CD4-positive, alpha-beta T cell (primary cell): ENCODE results near the gene STX8. TPM values are rescaled to one million over a fixed set of nuclear protein-coding genes. Genes with fewer than 3 reads are reported as not detected.
A peak's percentile ranks its signal among the peaks of the same experiment; 100 is the strongest.

ENCODE experiments used
- ATAC-seq: fragments of 200-7000 bp; cut with Tn5 transposase; one replicate; pipeline ENCODE4 v1.10.0; 2022; ENCODE audit warnings: mild to moderate bottlenecking; ENCODE audit not compliant: poor library complexity
- CTCF ChIA-PET: fragments of 350-600 bp; sonication (Branson Sonifier 250); formaldehyde crosslinking; loops from one replicate; lab custom pipeline; 2021; ENCODE audit warnings: antibody characterized with exemption, inconsistent platforms; lab: Charles Lee
- POLR2A ChIA-PET: fragments of 350-600 bp; sonication (Branson Sonifier 250); formaldehyde crosslinking; loops from one replicate; lab custom pipeline; 2021; ENCODE audit warnings: antibody characterized with exemption, inconsistent platforms; lab: Charles Lee
- DNase-seq, 14 experiments: peaks; one replicate each; pipeline ENCODE4 v3.0.0-alpha.2; 2013 to 2020; ENCODE audit warnings: mixed read lengths in 2 of 14
- H3K27ac ChIP-seq, 2 donors: one replicate each; pipeline versions ENCODE4 v1.5.1 to v1.7.0; 2013; ENCODE audit warnings: low read length in 2 of 2, low read depth in 1 of 2, mild to moderate bottlenecking in 1 of 2
- H3K27me3 ChIP-seq, 2 experiments: 1 replicate in 1 of 2; 2 replicates in 1 of 2; pipeline versions ENCODE4 v1.6.1 to v1.7.0; 2013; ENCODE audit warnings: low read length in 2 of 2, control low read depth in 1 of 2, mild to moderate bottlenecking in 1 of 2, moderate library complexity in 1 of 2; ENCODE audit not compliant: insufficient read depth in 2 of 2, control insufficient read depth in 1 of 2
- H3K36me3 ChIP-seq: one replicate; pipeline ENCODE4 v1.6.1; 2013; ENCODE audit warnings: low read length, control low read depth; ENCODE audit not compliant: insufficient read depth
- H3K4me1 ChIP-seq: one replicate; pipeline ENCODE4 v1.6.1; 2013; ENCODE audit warnings: low read length, control low read depth; ENCODE audit not compliant: insufficient read depth
- H3K4me3 ChIP-seq: one replicate; pipeline ENCODE4 v1.5.1; 2013; ENCODE audit warnings: mild to moderate bottlenecking, low read length, moderate library complexity
- H3K9me3 ChIP-seq, 2 experiments: 1 replicate in 1 of 2; 2 replicates in 1 of 2; pipeline versions ENCODE4 v1.6.1 to v1.7.0; 2013; ENCODE audit warnings: low read length in 2 of 2, mild to moderate bottlenecking in 2 of 2, control low read depth in 1 of 2, moderate library complexity in 1 of 2; ENCODE audit not compliant: control insufficient read depth in 1 of 2, insufficient read depth in 1 of 2
- H3K27ac Mint-ChIP-seq: one replicate; pipeline ENCODE4 v1.8.0; 2020; ENCODE audit warnings: mixed read lengths
- H3K27me3 Mint-ChIP-seq: one replicate; pipeline ENCODE4 v1.8.0; 2021; ENCODE audit warnings: mixed read lengths
- H3K36me3 Mint-ChIP-seq: one replicate; pipeline ENCODE4 v1.8.0; 2021; ENCODE audit warnings: low read depth, mixed read lengths
- H3K4me1 Mint-ChIP-seq: one replicate; pipeline ENCODE4 v1.8.0; 2021; ENCODE audit warnings: low read depth, mixed read lengths
- H3K4me3 Mint-ChIP-seq: one replicate; pipeline ENCODE4 v1.8.0; 2020; ENCODE audit warnings: mild to moderate bottlenecking, mixed read lengths
- H3K9me3 Mint-ChIP-seq: one replicate; pipeline ENCODE4 v1.8.0; 2020; ENCODE audit warnings: mixed read lengths
- intact Hi-C, 2 experiments: fragments of 100-400 bp; cut with DNase I in 1 of 2; cut with micrococcal nuclease in 1 of 2; formaldehyde crosslinking; loops; one replicate each; pipeline versions ENCODE4 v1.15.1 to v1.9.0; 2023 to 2025; cut with DNase I, micrococcal nuclease
- total RNA-seq, 174 experiments: library from RNA in 2 of 174; stranded (reverse) in 2 of 174; gene quantifications; one replicate each; pipeline ENCODE4 v1.2.3 and lab custom pipeline; 2021 to 2026
- TF ChIP-seq, protein P1 (sequence below): fragments of 200-600 bp; IDR thresholded peaks from one replicate; pipeline ENCODE4 v1.8.0; 2022; ENCODE audit warnings: antibody characterized with exemption, mild to moderate bottlenecking

STX8 gene
- total RNA-seq, 2 experiments from 2014 or later, result 52.2 to 63.2 TPM

DNA sequence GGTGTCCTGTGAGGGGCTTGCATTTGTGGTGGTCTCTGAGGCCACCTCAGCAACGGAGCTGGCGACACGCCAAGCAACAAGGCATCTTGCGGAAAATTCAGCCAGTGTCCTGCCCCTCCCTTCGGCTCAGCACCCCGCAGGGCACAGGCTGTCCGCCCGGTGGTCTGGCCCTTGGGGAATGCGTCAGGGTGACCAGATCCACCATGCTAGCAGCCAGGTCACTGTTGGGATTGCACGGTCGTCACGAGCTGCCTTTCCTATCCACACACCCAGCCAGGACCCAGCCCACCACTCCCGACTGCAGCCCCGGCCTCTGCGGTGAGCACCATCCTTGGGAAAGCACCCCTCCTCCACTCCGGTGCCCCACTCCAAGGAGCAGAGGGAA, 333.1 kb downstream of the STX8 start:
- H3K4me3 ChIP-seq, result no peak overlapping the region
- Mint-ChIP-seq H3K27ac (peak overlapping the region; percentile 27), H3K27me3 (no peaks in the 10 kb centered on the region), H3K4me1 (peaks cover 15% of the 10 kb centered on the region), H3K36me3 (no peaks in the 10 kb centered on the region), H3K4me3 (no peak overlapping the region), H3K9me3 (no peaks in the 10 kb centered on the region)
- peaks cover 22% of the 10 kb centered on the region for H3K4me1 ChIP-seq
- TF ChIP-seq, protein P1, sequence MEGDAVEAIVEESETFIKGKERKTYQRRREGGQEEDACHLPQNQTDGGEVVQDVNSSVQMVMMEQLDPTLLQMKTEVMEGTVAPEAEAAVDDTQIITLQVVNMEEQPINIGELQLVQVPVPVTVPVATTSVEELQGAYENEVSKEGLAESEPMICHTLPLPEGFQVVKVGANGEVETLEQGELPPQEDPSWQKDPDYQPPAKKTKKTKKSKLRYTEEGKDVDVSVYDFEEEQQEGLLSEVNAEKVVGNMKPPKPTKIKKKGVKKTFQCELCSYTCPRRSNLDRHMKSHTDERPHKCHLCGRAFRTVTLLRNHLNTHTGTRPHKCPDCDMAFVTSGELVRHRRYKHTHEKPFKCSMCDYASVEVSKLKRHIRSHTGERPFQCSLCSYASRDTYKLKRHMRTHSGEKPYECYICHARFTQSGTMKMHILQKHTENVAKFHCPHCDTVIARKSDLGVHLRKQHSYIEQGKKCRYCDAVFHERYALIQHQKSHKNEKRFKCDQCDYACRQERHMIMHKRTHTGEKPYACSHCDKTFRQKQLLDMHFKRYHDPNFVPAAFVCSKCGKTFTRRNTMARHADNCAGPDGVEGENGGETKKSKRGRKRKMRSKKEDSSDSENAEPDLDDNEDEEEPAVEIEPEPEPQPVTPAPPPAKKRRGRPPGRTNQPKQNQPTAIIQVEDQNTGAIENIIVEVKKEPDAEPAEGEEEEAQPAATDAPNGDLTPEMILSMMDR, result no peak
- no peaks in the 10 kb centered on the region for H3K9me3 ChIP-seq
- POLR2A ChIA-PET, result no interaction called here
- no peaks in the 10 kb centered on the region for H3K27me3 ChIP-seq
- no peaks in the 10 kb centered on the region for H3K36me3 ChIP-seq
- ATAC-seq, result no peak
- DNase-seq, result no peak
- intact Hi-C loops, result no loop called here
- no peak overlapping the region for H3K27ac ChIP-seq
- CTCF ChIA-PET, result no interaction called here

DNA sequence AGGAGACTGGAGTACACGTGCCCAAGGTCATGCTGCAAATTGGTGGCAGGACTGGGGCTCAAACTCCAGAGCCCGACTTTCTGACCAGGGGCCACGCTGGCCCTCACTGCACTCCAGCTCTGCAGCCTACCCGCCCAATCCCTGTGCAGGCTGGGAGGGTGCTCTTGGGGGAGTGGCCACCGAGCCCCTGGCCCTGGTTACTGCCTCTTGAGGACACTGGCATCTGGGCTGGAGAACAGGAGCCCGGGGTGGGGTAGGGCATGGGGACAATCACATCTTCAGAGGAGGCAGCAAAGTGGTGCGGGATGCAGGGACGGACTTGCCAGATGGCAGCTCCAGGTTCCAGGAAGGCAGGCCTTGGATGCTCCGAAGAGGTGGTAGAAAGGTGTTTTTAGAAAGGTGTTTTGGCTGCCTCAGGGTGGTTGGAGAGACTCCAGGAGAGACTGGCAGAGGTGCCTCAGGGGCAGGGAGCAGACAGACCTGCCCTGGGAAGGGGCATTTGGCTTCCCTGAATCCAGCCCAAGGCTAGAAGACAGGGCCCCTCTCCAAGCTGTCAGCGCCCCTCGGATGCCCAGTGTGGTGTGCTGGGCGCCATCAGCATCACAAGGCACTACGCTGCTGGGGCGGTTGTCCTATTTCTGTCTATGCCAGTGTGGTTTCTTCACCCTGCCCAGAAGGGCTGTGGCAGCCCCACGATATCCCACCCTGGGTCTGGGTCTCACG, 333.7 kb downstream of the STX8 start:
- peak overlapping the region; percentile 69 for H3K4me3 Mint-ChIP-seq
- DNase-seq (no peak), ATAC-seq (no peak)
- Histone ChIP-seq H3K4me1 (peaks cover 22% of the 10 kb centered on the region), H3K27me3 (no peaks in the 10 kb centered on the region), H3K9me3 (no peaks in the 10 kb centered on the region), H3K36me3 (no peaks in the 10 kb centered on the region), H3K4me3 (no peak overlapping the region), H3K27ac (no peak overlapping the region)
- H3K4me1 Mint-ChIP-seq, result peaks cover 15% of the 10 kb centered on the region
- CTCF ChIA-PET, result no interaction called here
- POLR2A ChIA-PET, result no interaction called here
- intact Hi-C loops, result no loop called here
- peak overlapping the region; percentile 71 for H3K27ac Mint-ChIP-seq
- TF ChIP-seq, protein P1, result no peak
- H3K9me3 Mint-ChIP-seq, result no peaks in the 10 kb centered on the region
- H3K27me3 Mint-ChIP-seq, result no peaks in the 10 kb centered on the region
- H3K36me3 Mint-ChIP-seq, result no peaks in the 10 kb centered on the region

DNA sequence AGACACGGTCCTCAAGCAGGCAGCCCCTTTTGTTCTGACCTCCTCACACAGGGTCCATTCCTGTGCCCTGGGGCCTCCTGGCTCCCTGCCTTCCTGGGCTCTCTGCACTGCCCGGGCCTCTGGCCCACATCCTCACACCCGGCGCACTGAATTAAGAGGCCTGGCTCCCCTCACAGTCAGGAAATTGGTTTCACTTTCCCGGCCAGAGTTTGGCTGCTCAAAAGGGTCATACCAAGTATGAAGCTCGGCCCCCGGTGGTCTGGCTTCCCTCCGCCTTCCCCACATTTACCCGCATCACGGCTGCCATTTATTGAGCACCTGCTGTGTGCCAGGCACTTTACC, 334.3 kb downstream of the STX8 start:
- H3K4me3 ChIP-seq, result no peak overlapping the region
- Mint-ChIP-seq H3K9me3 (no peaks in the 10 kb centered on the region), H3K4me3 (peak overlapping the region; percentile 69), H3K36me3 (no peaks in the 10 kb centered on the region), H3K27me3 (no peaks in the 10 kb centered on the region), H3K4me1 (peaks cover 15% of the 10 kb centered on the region), H3K27ac (peak overlapping the region; percentile 71)
- H3K27me3 ChIP-seq, result no peaks in the 10 kb centered on the region
- ATAC-seq, result no peak
- H3K4me1 ChIP-seq, result peaks cover 22% of the 10 kb centered on the region
- DNase-seq, result no peak
- POLR2A ChIA-PET, result no interaction called here
- H3K27ac ChIP-seq, result no peak overlapping the region
- CTCF ChIA-PET, result no interaction called here
- no peaks in the 10 kb centered on the region for H3K36me3 ChIP-seq
- intact Hi-C loops, result no loop called here
- TF ChIP-seq, protein P1, result no peak
- peaks cover 0 to 6% of the 10 kb centered on the region in 2 experiments for H3K9me3 ChIP-seq
